HL-60 (cell line): Measurements from ENCODE around the gene NTMT2.

Experiments
- CTCF ChIP-seq: IDR thresholded peaks from one replicate; pipeline ENCODE4 v1.5.1; 2011; ENCODE audit warnings: low read length, control low read depth, inconsistent platforms; ENCODE audit not compliant: insufficient read depth
- GABPA ChIP-seq: IDR thresholded peaks from 2 replicates; pipeline ENCODE4 v1.6.1; 2012; ENCODE audit warnings: low read depth
- POLR2AphosphoS5 ChIP-seq: IDR thresholded peaks from 2 replicates; pipeline ENCODE4 v1.6.1; 2012; ENCODE audit warnings: low read depth
- SPI1 ChIP-seq: IDR thresholded peaks from 2 replicates; pipeline ENCODE4 v1.6.1; 2012; ENCODE audit warnings: low read depth, mild to moderate bottlenecking, borderline replicate concordance
- TF ChIP-seq, protein P1 (sequence below): IDR thresholded peaks from 2 replicates; pipeline ENCODE4 v1.6.1; 2012; ENCODE audit warnings: low read depth; ENCODE audit not compliant: insufficient replicate concordance

DNA sequence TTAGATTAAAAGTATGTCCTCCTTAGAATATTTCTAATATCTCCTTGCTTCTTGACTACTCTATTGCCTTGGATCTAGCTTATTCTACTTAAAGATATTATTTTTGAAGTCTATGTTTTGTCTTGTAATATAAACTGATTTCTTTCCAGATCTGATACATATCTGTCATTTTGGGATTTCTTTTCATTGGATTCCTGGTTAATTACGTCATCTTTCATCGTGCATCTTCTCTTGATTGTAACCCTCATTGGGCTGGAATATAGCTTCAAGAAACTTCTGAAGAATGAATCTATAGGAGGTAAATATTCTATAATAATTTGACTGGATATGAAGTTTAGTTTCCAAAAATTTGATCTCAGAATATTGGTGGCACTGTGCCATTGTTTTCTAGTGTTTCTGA is 12.1 kb downstream of the NTMT2 start:
- TF ChIP-seq CTCF: no peak
- TF ChIP-seq POLR2AphosphoS5: no peak
- no peak for TF ChIP-seq GABPA
- TF ChIP-seq, protein P1, sequence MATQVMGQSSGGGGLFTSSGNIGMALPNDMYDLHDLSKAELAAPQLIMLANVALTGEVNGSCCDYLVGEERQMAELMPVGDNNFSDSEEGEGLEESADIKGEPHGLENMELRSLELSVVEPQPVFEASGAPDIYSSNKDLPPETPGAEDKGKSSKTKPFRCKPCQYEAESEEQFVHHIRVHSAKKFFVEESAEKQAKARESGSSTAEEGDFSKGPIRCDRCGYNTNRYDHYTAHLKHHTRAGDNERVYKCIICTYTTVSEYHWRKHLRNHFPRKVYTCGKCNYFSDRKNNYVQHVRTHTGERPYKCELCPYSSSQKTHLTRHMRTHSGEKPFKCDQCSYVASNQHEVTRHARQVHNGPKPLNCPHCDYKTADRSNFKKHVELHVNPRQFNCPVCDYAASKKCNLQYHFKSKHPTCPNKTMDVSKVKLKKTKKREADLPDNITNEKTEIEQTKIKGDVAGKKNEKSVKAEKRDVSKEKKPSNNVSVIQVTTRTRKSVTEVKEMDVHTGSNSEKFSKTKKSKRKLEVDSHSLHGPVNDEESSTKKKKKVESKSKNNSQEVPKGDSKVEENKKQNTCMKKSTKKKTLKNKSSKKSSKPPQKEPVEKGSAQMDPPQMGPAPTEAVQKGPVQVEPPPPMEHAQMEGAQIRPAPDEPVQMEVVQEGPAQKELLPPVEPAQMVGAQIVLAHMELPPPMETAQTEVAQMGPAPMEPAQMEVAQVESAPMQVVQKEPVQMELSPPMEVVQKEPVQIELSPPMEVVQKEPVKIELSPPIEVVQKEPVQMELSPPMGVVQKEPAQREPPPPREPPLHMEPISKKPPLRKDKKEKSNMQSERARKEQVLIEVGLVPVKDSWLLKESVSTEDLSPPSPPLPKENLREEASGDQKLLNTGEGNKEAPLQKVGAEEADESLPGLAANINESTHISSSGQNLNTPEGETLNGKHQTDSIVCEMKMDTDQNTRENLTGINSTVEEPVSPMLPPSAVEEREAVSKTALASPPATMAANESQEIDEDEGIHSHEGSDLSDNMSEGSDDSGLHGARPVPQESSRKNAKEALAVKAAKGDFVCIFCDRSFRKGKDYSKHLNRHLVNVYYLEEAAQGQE: no peak
- no peak for TF ChIP-seq SPI1
